Esophagus squamous epithelium (tissue), 4 donors: ENCODE measurements around the gene ARPC1B.

Experiments
- POLR2A ChIP-seq, 4 donors: fragments of 450-650 bp; IDR thresholded peaks; one replicate each; pipeline ENCODE4 v1.6.1; 2017; ENCODE audit warnings: antibody characterized with exemption in 4 of 4, mild to moderate bottlenecking in 4 of 4, moderate library complexity in 3 of 4
- TF ChIP-seq, protein P1 (sequence below), 6 experiments: fragments of 450-650 bp in 4 of 6; fragments of 200-600 bp in 2 of 6; sonication (generic) in 2 of 6; IDR thresholded peaks; one replicate each; pipeline ENCODE4 v1.5.1; 2016 to 2019; ENCODE audit warnings: antibody characterized with exemption in 6 of 6, mild to moderate bottlenecking in 4 of 6, moderate library complexity in 4 of 6

DNA sequence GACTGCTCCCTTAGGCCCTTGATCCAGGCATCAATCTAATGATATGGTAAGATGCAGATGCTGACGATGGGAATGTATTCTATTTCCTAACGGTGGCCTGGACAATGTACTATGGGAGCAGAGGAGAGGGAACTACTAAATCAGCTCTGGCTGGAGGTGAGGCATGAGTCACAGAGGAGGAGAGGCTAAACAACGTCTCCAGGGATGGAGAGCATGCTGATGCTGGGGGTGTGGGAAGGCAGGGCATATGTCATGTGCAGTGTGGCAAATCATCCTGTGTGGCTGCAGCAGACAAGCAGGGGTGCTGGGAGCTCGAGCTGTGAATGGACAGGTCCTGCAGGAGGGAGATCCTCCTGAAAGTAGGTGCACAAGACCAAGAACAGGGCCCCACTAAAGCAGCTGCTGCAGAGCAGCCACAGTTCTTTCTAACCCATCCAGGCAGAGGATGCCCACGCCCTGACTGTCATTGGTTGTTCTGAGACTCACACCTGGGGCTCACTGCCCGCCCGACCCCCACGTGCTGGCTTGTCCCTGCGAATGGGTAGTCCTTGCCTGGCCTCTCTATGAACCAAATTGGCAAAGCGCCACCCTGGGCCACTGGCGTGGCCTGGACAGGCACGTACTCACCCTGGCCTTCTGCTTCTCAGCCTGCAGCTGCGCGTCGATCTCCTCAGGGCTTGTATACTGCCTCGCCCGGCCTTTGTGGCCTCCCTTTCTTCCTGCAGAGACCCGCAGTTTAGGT is 29.9 kb downstream of the ARPC1B start:
- TF ChIP-seq, protein P1, sequence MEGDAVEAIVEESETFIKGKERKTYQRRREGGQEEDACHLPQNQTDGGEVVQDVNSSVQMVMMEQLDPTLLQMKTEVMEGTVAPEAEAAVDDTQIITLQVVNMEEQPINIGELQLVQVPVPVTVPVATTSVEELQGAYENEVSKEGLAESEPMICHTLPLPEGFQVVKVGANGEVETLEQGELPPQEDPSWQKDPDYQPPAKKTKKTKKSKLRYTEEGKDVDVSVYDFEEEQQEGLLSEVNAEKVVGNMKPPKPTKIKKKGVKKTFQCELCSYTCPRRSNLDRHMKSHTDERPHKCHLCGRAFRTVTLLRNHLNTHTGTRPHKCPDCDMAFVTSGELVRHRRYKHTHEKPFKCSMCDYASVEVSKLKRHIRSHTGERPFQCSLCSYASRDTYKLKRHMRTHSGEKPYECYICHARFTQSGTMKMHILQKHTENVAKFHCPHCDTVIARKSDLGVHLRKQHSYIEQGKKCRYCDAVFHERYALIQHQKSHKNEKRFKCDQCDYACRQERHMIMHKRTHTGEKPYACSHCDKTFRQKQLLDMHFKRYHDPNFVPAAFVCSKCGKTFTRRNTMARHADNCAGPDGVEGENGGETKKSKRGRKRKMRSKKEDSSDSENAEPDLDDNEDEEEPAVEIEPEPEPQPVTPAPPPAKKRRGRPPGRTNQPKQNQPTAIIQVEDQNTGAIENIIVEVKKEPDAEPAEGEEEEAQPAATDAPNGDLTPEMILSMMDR (IDR thresholded peaks at IDR 0.05): no peak
- TF ChIP-seq POLR2A (IDR thresholded peaks at IDR 0.05): no peak
